ENCODE data around the gene MXRA8. TPM values are rescaled to one million over a fixed set of nuclear protein-coding genes. Genes with fewer than 3 reads are reported as not detected.
A peak's percentile ranks its signal among the peaks of the same experiment; 100 is the strongest.

Gene MXRA8
- total and polyA plus RNA-seq, 8 donors, result 1.6 to 35.8 (median 11.7) TPM

- ATAC-seq (no peak), DNase-seq (peak in 1 of 6 donors; percentile 74), FAIRE-seq (no peak)
- Histone ChIP-seq H3K9me3 (no peaks in the 10 kb centered on the region), H3K36me3 (peaks cover 0 to 22% (median 21%) of the 10 kb centered on the region in 3 donors), H3K4me1 (peaks cover 7 to 25% (median 17%) of the 10 kb centered on the region in 3 donors), H3K4me3 (peak overlapping the region in 3 of 4 donors; percentile 83 to 100 (median 98)), H3K27me3 (no peaks in the 10 kb centered on the region), H3K27ac (no peak overlapping the region)
- intact Hi-C loops (cut with DNase I), result loop anchor here in 2 of 3 donors (5.0 kb wide), 2 partner anchors 36 to 41 kb away; partner anchors contain the start of gene VWA1 (in 1 of the 2)
- 62% methylated on average over 22 of the region's 22 CpGs for WGBS, 2 donors
- TF ChIP-seq, protein P1, sequence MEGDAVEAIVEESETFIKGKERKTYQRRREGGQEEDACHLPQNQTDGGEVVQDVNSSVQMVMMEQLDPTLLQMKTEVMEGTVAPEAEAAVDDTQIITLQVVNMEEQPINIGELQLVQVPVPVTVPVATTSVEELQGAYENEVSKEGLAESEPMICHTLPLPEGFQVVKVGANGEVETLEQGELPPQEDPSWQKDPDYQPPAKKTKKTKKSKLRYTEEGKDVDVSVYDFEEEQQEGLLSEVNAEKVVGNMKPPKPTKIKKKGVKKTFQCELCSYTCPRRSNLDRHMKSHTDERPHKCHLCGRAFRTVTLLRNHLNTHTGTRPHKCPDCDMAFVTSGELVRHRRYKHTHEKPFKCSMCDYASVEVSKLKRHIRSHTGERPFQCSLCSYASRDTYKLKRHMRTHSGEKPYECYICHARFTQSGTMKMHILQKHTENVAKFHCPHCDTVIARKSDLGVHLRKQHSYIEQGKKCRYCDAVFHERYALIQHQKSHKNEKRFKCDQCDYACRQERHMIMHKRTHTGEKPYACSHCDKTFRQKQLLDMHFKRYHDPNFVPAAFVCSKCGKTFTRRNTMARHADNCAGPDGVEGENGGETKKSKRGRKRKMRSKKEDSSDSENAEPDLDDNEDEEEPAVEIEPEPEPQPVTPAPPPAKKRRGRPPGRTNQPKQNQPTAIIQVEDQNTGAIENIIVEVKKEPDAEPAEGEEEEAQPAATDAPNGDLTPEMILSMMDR (IDR thresholded peaks at IDR 0.05), result no peak
These were observed 42.5 kb upstream of the MXRA8 start for GRCh38 chr1:1400576-1401456.

- peak in 3 of 4 donors; percentile 2 to 6 (median 3) for ATAC-seq
- H3K27ac ChIP-seq, result peak overlapping the region; percentile 50 to 73 (median 70)
- H3K9me3 ChIP-seq, result no peaks in the 10 kb centered on the region
- peak overlapping the region; percentile 83 to 100 (median 95) for H3K4me3 ChIP-seq
- no peak for FAIRE-seq
- peaks cover 4 to 19% (median 17%) of the 10 kb centered on the region in 3 donors for H3K4me1 ChIP-seq
- DNase-seq, result peak in 2 of 6 donors; percentile 29 to 79
- H3K36me3 ChIP-seq, result peaks cover 0 to 24% (median 16%) of the 10 kb centered on the region in 3 donors
- intact Hi-C loops (cut with DNase I), result loop anchor here in 2 of 3 donors (5.0 kb wide), 2 partner anchors 37 to 42 kb away; partner anchors contain the start of gene VWA1 (in 1 of the 2)
- TF ChIP-seq, protein P1 (IDR thresholded peaks at IDR 0.05), result no peak
- WGBS, 2 donors, result 2 to 3% methylated on average over 34 of the region's 34 CpGs
- H3K27me3 ChIP-seq, result no peaks in the 10 kb centered on the region
These were observed 41.7 kb upstream of the MXRA8 start for GRCh38 chr1:1399872-1400575.

- H3K27ac ChIP-seq, result peak within 1 kb of the TSS; percentile 57 to 73 (median 72)
- ATAC-seq, result peak; percentile 95 to 99 (median 96)
- 0 to 1% methylated on average over 78 to 86 of the region's 86 CpGs for WGBS, 2 donors
- no peaks in the 10 kb centered on the region for H3K9me3 ChIP-seq
- peak; percentile 98 to 100 (median 99) for DNase-seq
- FAIRE-seq, result no peak
- TF ChIP-seq, protein P1 (IDR thresholded peaks at IDR 0.05), result peak; percentile 30 to 67 (median 56)
- intact Hi-C loops (cut with DNase I), result no loop called here
- H3K4me3 ChIP-seq, result peak within 1 kb of the TSS; percentile 83 to 100 (median 95)
- H3K4me1 ChIP-seq, result peaks cover 4 to 19% (median 17%) of the 10 kb centered on the region in 3 donors
- H3K36me3 ChIP-seq, result peaks cover 0 to 29% (median 13%) of the 10 kb centered on the region in 3 donors
- H3K27me3 ChIP-seq, result no peaks in the 10 kb centered on the region
These were observed 41.0 kb upstream of the MXRA8 start, which contains the start of gene CCNL2 for GRCh38 chr1:1399187-1399871. CCNL2 (minus strand) TSS chr1:1399335; CDS start chr1:1399306, 29 bp downstream.

DNA sequence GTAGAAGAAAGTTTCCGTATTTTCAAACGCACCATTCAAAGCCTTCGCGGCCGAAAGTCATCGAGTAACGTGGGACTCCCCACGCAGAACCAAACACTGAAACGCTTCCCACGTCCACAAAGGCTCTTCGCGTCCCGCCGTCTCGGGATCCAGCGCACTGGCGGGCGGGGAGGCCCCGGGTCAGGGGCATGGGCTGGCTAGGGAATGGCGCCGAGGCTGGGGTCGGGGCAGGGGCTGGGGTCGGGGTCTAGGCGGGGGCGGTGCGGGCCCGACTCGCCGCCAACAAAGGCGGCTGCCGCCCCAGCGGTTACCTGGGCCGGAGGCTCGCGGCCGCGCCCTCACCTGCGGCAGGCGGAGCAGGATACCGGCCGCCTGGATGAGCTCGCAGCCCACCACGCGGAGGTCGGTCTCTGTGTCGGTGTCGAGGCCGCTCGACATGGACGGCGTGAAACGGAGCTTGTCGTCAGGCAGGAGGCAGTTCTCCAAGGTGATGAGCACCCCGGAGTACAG is 40.4 kb upstream of the MXRA8 start:
- WGBS, 2 donors, result 0% methylated on average over 48 to 54 of the region's 54 CpGs
- peak overlapping the region; percentile 52 to 73 (median 64) for H3K27ac ChIP-seq

More for the DNA sequence above, 40.4 kb upstream of the MXRA8 start:
- no peaks in the 10 kb centered on the region for H3K27me3 ChIP-seq
- H3K4me3 ChIP-seq, result peak overlapping the region; percentile 83 to 100 (median 95)
- H3K9me3 ChIP-seq, result no peaks in the 10 kb centered on the region
- peaks cover 4 to 19% (median 17%) of the 10 kb centered on the region in 3 donors for H3K4me1 ChIP-seq
- intact Hi-C loops (cut with DNase I), result no loop called here
- FAIRE-seq (no peak), DNase-seq (no peak), ATAC-seq (peak in 2 of 4 donors; percentile 1 to 3)
- TF ChIP-seq, protein P1 (IDR thresholded peaks at IDR 0.05), result no peak
- H3K36me3 ChIP-seq, result peaks cover 2 to 33% (median 12%) of the 10 kb centered on the region in 3 donors
